Activated CD4-positive, alpha-beta memory T cell treated with anti-CD3 and anti-CD28 coated beads, Interleukin-2, amount 10 ng/mL, durations not matched to agents 7 days and 5 days (primary cell): ENCODE measurements around the gene HOTAIR. TPM values are rescaled to one million over a fixed set of nuclear protein-coding genes. Genes with fewer than 3 reads are reported as not detected.

Experiments
- CTCF ChIA-PET: fragments of 350-600 bp; sonication (Branson Sonifier 250); formaldehyde crosslinking; loops from one replicate; lab custom pipeline; 2021; ENCODE audit warnings: antibody characterized with exemption, inconsistent platforms; lab: Charles Lee
- POLR2A ChIA-PET: fragments of 350-600 bp; sonication (Branson Sonifier 250); formaldehyde crosslinking; loops from one replicate; lab custom pipeline; 2021; ENCODE audit warnings: antibody characterized with exemption; lab: Charles Lee
- DNase-seq: peaks from one replicate; pipeline ENCODE4 v3.0.0-alpha.2; 2020
- H3K27ac Mint-ChIP-seq: one replicate; pipeline ENCODE4 v1.8.0; 2021; ENCODE audit warnings: mild to moderate bottlenecking, mixed read lengths
- H3K27me3 Mint-ChIP-seq: one replicate; pipeline ENCODE4 v1.8.0; 2021; ENCODE audit warnings: mixed read lengths
- H3K36me3 Mint-ChIP-seq: one replicate; pipeline ENCODE4 v1.8.0; 2021; ENCODE audit warnings: low read depth, mixed read lengths
- H3K4me1 Mint-ChIP-seq: one replicate; pipeline ENCODE4 v1.8.0; 2021; ENCODE audit warnings: mixed read lengths
- H3K4me3 Mint-ChIP-seq: one replicate; pipeline ENCODE4 v1.8.0; 2021; ENCODE audit warnings: mild to moderate bottlenecking, mixed read lengths
- H3K9me3 Mint-ChIP-seq: one replicate; pipeline ENCODE4 v1.8.0; 2021; ENCODE audit warnings: mixed read lengths
- total RNA-seq, 2 experiments: library from RNA; stranded (reverse); gene quantifications; one replicate each; pipeline ENCODE4 v1.2.3, GENCODE V29; 2021

The HOTAIR gene
- total RNA-seq, 2 experiments from 2014 or later = not detected

DNA sequence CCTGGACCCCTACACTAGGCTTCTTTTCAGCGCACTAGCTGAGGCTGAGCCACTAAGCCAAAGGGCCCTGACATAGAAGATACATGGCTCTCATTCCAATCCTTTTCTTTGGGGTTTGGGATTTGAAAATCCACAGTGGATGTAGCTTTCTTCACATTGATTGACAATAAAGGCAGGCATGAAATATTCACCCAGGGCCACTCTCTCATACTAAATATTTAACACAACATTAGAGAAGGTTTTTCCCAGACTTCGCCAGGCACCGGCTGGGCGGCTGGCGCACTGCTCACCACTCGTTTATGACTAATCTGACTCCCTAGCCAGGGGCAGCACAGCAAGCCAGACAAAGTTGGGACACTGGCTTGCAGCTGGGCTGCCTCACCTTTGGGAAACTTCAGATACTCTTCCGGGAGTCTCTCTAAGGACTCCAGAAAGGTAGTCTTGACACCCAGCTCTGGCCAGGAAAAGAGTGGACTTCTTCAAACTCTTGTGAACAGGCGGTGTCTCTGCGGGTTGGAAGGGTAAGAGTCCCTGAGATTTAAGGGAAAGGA lies 2.5 kb downstream of the HOTAIR start:
- no peak overlapping the region for H3K27ac Mint-ChIP-seq
- CTCF ChIA-PET = no interaction called here
- POLR2A ChIA-PET = interaction anchor here (0.8 kb wide), 1 partner anchor 19 kb away, joined by 3 read pairs; no protein-coding TSS in a partner anchor

DNA sequence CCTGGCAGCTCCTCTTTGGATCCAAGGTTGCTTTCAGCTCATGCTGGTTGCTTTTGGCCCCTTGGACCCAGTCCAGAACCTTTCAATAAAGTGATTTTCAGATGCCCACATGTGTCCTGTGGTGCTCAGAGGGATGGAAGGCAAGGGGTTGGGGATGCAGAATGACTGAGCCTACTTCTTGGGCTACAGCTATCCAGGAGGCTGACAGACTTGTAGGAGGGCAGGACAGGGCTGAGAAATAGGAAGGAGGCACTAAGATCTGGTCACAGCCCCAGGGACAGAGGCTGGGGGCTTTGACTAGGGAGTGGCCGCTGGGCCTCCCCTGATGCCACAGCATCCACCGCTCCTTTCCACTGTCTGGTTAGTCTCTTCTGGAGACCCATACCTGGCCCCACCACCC lies 3.1 kb downstream of the HOTAIR start:
- POLR2A ChIA-PET = no interaction called here
- no peaks in the 10 kb centered on the region for H3K9me3 Mint-ChIP-seq
- H3K4me1 Mint-ChIP-seq = peaks cover 10% of the 10 kb centered on the region
- H3K4me3 Mint-ChIP-seq = no peak overlapping the region
- no peak for DNase-seq
- H3K36me3 Mint-ChIP-seq = peaks cover 12% of the 10 kb centered on the region
- peaks cover 92% of the 10 kb centered on the region for H3K27me3 Mint-ChIP-seq
- H3K27ac Mint-ChIP-seq = no peak overlapping the region
- CTCF ChIA-PET = no interaction called here

More for the DNA sequence above, 2.5 kb downstream of the HOTAIR start:
- H3K4me1 Mint-ChIP-seq = peaks cover 10% of the 10 kb centered on the region
- H3K27me3 Mint-ChIP-seq = peaks cover 92% of the 10 kb centered on the region
- DNase-seq = no peak
- H3K36me3 Mint-ChIP-seq = peaks cover 12% of the 10 kb centered on the region
- no peak overlapping the region for H3K4me3 Mint-ChIP-seq
- H3K9me3 Mint-ChIP-seq = no peaks in the 10 kb centered on the region

DNA sequence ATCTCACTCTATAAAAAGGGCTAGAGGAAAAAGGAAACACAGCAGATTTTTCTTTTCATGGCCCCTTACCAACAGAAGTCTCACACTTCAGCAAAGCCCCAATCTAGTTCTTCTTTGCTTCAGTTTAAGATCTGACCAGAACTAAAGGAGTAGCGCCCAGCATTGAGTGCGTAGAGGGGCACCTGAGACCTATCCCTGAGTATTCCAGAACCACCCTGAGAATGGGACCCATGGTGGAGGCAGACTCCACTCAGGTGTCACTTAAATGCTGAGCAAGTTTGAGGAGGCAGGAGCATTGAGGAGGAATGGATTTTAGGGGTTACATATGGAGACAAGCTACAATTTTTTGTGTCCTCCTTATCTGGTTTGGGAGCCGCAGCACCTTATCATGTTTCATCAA lies 3.6 kb downstream of the HOTAIR start:
- Mint-ChIP-seq H3K4me3 (no peak overlapping the region), H3K9me3 (no peaks in the 10 kb centered on the region), H3K27ac (no peak overlapping the region), H3K36me3 (peaks cover 12% of the 10 kb centered on the region), H3K4me1 (peaks cover 15% of the 10 kb centered on the region), H3K27me3 (peaks cover 92% of the 10 kb centered on the region)
- DNase-seq = no peak
- CTCF ChIA-PET = interaction anchor here (0.5 to 1.5 kb wide), 2 partner anchors 62 to 1295 kb away, joined by 3 to 4 read pairs; partner anchors contain the start of gene HOXC5
- POLR2A ChIA-PET = no interaction called here

DNA sequence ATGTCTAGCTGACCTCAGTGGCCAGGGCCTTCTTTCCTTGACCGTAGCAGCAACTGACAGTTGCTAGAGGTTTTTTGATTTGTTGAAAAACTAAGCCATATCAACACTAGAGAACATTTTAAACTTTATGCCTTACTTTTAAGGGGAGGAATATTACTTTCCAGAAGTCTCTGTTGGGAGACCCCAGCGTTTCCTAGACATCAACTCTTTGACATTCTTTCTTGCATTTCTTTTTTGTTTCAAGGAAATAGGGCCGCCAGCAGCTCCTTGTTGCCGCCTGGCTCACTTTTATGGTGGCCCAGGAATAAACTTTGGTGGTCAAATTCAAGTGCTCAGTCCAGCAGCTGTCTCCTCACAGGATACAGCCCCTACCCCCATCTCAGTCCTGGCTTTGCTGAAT lies 4.3 kb downstream of the HOTAIR start:
- Mint-ChIP-seq H3K9me3 (no peaks in the 10 kb centered on the region), H3K4me1 (peaks cover 14% of the 10 kb centered on the region), H3K4me3 (no peak overlapping the region), H3K36me3 (peaks cover 8% of the 10 kb centered on the region), H3K27me3 (peaks cover 92% of the 10 kb centered on the region), H3K27ac (no peak overlapping the region)
- ChIA-PET POLR2A (no interaction called here), CTCF (interaction anchor here (0.5 to 1.5 kb wide), 2 partner anchors 62 to 1296 kb away, joined by 3 to 4 read pairs; partner anchors contain the start of gene HOXC5)
- DNase-seq = no peak

DNA sequence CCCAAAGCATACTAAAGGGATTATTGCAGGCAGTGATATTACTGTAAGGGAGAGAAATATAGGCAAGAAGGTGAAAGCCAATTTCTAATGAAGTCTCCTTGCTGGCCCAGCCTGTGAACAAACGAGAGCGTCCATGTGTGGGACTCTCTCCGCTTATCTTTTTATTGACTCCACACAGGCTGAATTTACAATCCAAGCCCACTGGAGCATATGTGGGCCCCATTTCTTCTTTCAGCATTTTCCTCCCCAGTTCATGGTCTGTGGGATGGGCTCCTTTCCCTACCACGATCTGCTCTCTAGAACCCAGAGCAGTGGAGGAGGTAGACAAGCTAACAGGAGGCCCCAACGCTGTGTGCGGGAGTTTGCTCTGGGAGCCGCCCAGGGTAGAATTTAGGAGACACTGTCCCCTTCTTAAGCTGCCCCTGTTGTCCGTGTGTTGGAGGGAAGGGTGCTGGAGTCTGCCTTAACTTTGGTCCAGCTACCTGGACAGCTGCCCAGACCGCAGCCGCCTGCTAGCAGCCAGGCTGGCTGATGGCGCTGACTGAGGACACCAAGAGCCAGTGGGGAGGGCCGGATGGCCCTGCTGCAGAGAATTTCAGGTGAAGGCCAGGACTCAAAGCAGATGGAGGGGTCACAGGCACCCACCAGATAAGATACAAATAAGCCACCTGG lies 5.0 kb downstream of the HOTAIR start:
- ChIA-PET CTCF (interaction anchor here (0.6 to 1.5 kb wide), 2 partner anchors 63 kb away, joined by 3 to 4 read pairs; partner anchors contain the start of gene HOXC5), POLR2A (no interaction called here)
- peaks cover 7% of the 10 kb centered on the region for H3K36me3 Mint-ChIP-seq
- H3K9me3 Mint-ChIP-seq = no peaks in the 10 kb centered on the region
- peaks cover 93% of the 10 kb centered on the region for H3K27me3 Mint-ChIP-seq
- no peak for DNase-seq
- peaks cover 14% of the 10 kb centered on the region for H3K4me1 Mint-ChIP-seq
- no peak overlapping the region for H3K27ac Mint-ChIP-seq
- no peak overlapping the region for H3K4me3 Mint-ChIP-seq

DNA sequence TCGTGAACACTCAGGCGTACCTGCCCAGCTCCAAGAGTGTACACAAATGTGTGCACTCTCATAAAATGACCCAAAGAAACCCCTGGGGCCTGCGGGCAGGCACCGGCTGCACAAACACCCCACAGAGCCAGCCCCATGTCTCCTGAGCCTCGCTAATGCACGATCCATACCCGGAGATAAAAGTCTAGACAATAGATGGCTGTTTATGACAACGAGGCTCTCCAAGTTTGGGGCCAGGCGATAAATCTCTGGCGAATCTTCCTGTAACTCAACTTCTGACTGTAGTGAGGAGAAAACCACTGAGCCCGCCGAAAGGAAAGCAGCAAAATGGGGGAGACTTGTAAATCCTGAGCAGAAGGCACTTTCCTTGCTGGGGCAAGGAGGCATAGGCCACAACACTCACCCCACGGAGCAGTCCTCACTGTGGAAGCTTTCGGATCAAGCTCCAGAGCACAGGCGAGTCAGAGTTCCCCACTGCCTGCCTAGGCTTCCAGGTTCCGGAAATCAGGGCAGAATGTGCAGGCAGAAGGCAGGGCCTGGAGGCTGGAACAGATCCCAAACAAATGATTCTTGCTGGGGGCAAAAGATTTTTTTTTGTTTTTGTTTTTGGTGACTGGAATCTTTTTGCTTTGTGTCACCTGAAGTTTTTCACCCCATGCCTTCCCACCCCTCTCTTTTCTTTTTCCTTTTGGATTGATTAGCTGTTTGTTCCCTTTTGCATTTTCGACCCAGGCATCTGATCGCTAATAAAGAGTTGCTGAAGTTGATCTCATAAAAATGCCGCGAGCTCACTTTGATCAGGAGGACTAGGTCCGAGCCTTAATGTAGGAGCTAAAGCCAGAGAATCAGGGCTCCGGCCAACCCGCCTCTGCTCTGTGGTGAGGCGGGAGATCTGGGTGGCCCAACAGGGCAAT lies 6.3 kb downstream of the HOTAIR start:
- DNase-seq = no peak
- H3K36me3 Mint-ChIP-seq = peaks cover 7% of the 10 kb centered on the region
- H3K27ac Mint-ChIP-seq = no peak overlapping the region
- no peak overlapping the region for H3K4me3 Mint-ChIP-seq
- H3K27me3 Mint-ChIP-seq = peaks cover 97% of the 10 kb centered on the region
- POLR2A ChIA-PET = no interaction called here
- CTCF ChIA-PET = no interaction called here
- no peaks in the 10 kb centered on the region for H3K9me3 Mint-ChIP-seq
- peaks cover 11% of the 10 kb centered on the region for H3K4me1 Mint-ChIP-seq

DNA sequence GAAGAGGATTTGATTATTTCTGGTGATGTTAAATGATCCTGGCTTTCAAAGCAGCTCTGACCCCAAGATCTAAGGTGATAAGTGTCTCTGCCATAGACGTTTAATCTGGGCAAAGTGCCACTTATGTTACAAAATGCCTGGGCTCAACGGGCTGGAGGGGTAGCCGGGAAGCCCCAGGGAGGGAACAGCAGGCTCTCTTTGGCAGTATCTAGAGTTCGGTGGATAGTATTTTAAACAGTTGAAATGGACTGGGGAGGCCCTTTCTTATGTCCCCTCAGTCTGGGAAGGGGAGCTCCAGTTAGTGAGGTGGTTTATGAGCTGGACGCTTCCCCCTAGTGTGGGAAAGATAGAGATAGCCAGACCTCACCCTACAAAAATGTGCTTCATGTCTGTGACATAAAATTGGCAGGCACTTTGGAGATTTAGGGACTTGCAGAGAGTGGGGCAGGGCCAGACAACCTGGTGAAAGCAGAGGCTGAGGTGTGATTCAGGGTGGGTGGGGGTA lies 7.3 kb downstream of the HOTAIR start:
- POLR2A ChIA-PET = no interaction called here
- DNase-seq = no peak
- H3K27me3 Mint-ChIP-seq = peaks cover 97% of the 10 kb centered on the region
- H3K4me1 Mint-ChIP-seq = peaks cover 8% of the 10 kb centered on the region
- no peaks in the 10 kb centered on the region for H3K9me3 Mint-ChIP-seq
- no peaks in the 10 kb centered on the region for H3K36me3 Mint-ChIP-seq
- CTCF ChIA-PET = no interaction called here
- H3K27ac Mint-ChIP-seq = no peak overlapping the region
- no peak overlapping the region for H3K4me3 Mint-ChIP-seq

DNA sequence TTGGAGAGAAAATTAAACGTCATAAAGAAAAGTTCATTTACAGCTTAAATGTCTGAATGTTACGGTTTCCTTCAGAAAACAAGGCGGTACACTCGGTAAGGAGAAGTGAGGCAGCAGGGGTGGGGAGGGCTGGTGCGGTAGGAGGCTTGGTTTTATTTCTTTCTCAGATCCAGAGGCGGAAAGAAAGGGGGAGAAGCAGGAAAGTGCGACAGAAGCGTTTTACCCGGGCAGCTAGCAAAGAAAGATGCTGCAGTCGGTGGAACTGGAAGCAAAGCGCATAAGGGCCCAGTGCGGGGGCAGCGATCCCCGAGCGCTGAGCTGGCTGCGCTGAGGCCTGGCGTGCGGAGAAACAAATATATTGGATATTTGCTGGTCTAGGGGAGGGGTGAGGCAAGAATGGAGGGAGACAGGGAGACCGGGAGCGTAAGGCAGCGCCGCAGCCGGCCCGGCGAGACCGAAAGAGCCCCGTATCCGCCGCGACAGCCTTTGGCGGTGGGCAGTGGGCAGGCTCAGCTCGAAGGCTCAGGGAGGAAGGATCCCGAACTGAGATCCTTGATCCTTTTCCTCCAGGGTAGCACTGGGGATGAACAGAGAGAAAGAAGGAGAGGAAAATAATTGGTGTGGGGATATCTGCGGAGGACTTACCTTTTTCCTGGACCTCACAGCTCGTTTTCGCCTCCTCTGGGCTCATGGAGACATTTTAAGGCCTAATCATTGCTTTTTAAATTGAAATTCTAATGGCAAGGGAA lies 8.2 kb downstream of the HOTAIR start:
- ChIA-PET POLR2A (interaction anchor here (1.5 kb wide), 1 partner anchor 33 kb away, joined by 3 read pairs; the partner anchor contains the start of gene HOXC9), CTCF (no interaction called here)

DNA sequence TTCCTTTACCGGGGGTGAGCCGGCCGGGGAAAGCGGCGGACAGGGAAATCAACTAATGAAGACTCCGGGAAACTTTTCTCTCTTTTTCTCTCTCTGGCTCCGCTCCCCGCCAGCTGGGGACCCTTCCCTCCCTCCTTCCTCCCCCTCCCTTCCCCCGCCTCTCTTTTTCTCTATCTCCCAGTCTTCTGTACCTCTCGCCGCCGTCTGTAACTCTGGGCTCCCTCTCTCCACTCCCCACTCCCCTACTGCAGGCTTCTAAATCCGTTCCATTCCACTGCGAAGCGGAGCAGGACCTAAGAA lies 8.7 kb downstream of the HOTAIR start:
- H3K27ac Mint-ChIP-seq = no peak overlapping the region
- no peaks in the 10 kb centered on the region for H3K36me3 Mint-ChIP-seq
- peaks cover 8% of the 10 kb centered on the region for H3K4me1 Mint-ChIP-seq
- peaks cover 93% of the 10 kb centered on the region for H3K27me3 Mint-ChIP-seq
- ChIA-PET CTCF (no interaction called here), POLR2A (interaction anchor here (1.5 kb wide), 1 partner anchor 33 kb away, joined by 3 read pairs; the partner anchor contains the start of gene HOXC9)
- DNase-seq = no peak
- no peaks in the 10 kb centered on the region for H3K9me3 Mint-ChIP-seq
- no peak overlapping the region for H3K4me3 Mint-ChIP-seq

More for the DNA sequence above, 8.2 kb downstream of the HOTAIR start:
- Mint-ChIP-seq H3K4me3 (no peak overlapping the region), H3K27ac (no peak overlapping the region), H3K36me3 (no peaks in the 10 kb centered on the region), H3K9me3 (no peaks in the 10 kb centered on the region), H3K4me1 (peaks cover 8% of the 10 kb centered on the region), H3K27me3 (peaks cover 96% of the 10 kb centered on the region)
- no peak for DNase-seq

DNA sequence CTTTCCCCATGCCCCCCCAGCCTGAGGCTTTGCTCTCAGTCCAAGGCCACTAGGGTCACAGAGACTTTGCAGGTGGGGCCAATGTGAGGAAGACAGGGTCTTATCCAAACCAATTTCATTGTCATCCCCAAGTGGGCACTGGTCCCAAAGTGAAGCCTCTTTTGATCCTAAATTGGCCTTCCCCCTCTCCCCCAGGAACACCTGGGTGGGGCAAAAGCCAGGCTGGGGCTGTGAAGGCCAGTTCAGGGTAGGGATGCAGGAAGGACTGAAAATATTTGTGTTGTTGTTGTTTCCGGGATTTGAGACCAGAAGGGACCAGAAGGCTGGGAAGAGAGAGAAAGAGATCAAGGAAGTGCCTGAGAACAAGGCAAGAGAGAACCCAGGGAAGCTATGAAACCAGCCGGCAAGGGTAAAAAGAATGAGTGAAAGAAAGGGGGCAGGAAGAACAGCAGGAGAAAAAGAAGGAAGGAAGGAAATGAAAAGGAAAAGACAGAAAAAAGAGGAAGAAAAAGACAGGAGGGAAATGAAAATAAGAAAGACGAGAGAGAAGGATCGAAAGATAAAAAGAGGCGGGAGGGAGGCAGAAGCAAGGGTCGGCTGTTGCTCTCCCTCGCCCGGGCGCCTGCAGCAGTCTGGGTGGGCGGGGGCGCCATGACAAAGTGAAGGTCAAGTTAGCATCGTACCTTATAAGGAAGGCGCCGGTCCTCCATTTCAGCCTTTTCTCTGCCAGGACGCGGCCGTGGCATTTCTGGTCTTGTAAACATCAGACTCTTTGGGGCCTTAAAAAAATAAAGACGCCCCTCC lies 9.3 kb downstream of the HOTAIR start:
- Mint-ChIP-seq H3K36me3 (no peaks in the 10 kb centered on the region), H3K4me3 (no peak overlapping the region), H3K4me1 (peaks cover 8% of the 10 kb centered on the region), H3K27me3 (peaks cover 93% of the 10 kb centered on the region), H3K27ac (no peak overlapping the region), H3K9me3 (no peaks in the 10 kb centered on the region)
- ChIA-PET POLR2A (interaction anchor here (1.5 kb wide), 1 partner anchor 34 kb away, joined by 3 read pairs; the partner anchor contains the start of gene HOXC9), CTCF (interaction anchor here (0.6 to 0.7 kb wide), 2 partner anchors 67 to 434 kb away, joined by 3 to 4 read pairs; no protein-coding TSS in a partner anchor)
- no peak for DNase-seq

DNA sequence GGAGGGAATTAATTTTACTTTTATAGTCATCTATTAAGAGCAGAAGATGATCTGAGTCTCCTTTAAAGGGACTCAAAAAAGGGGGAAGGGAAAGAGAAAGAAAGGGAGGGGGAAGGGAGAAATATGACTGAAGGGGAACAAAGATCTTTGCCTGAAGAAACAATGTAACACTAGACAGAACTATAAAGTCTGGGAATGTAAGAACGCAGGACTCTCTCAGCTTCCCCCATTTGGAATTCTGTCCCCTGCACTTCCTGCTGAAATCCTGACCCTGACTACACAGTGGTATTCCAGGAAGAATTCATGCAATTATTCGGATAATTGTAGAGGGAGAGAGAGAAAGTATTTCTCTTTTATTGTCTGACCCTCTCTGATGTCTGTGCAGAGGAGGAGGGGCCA lies 10.4 kb downstream of the HOTAIR start:
- Mint-ChIP-seq H3K27me3 (peaks cover 94% of the 10 kb centered on the region), H3K4me1 (peaks cover 8% of the 10 kb centered on the region), H3K27ac (no peak overlapping the region), H3K4me3 (no peak overlapping the region), H3K36me3 (no peaks in the 10 kb centered on the region), H3K9me3 (no peaks in the 10 kb centered on the region)
- no peak for DNase-seq
- ChIA-PET CTCF (no interaction called here), POLR2A (no interaction called here)
